NT2/D1 (cell line): Measurements from ENCODE around the gene SUCLG2.

Source experiments
- YY1 ChIP-seq: IDR thresholded peaks from 2 replicates; pipeline ENCODE4 v1.6.1; 2011; ENCODE audit not compliant: insufficient read length, insufficient read depth
- ZNF274 ChIP-seq: IDR thresholded peaks from 2 replicates; pipeline ENCODE4 v1.6.1; 2011; ENCODE audit warnings: mild to moderate bottlenecking, low read depth, low read length

DNA sequence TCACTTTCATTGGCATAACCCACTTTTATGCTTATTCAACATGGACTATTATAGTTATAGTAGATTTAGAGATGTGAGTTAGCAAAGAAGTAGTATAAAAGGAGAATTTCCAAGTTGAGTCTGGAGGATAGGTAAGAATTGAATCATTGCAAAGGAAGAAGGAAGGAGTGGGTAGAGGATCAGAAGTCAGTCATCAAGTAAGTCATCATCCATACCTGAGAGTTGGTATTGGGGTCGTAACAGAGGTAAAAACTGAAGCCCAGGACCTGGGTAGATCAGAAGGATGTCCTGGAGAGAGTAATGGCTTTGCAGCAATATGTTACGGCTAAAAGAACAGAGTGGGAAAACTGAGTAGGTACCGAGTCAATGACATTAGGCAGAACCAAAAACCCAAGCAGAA, 265.7 kb downstream of the SUCLG2 start:
- TF ChIP-seq ZNF274 = no peak
- no peak for TF ChIP-seq YY1
